ENCODE measurements around the gene S100A2. TPM values are rescaled to one million over a fixed set of nuclear protein-coding genes. Genes with fewer than 3 reads are reported as not detected.

The S100A2 gene
- total and polyA plus RNA-seq, 2 donors (not counting 1 experiment from before 2014, with no cell fraction given) = 0.19 TPM; not detected in 1

GRCh38 chr1:153615406-153615805 lies 49.8 kb upstream of the S100A2 start:
- WGBS (ENCODE audit: insufficient coverage) = no CpG with 5 or more reads among the region's 2 CpGs
- H3K27me3 ChIP-seq (replicated peaks in 1 of 4; ENCODE audit: control extremely low read depth in 1 of 4, control insufficient read depth in 3 of 4, insufficient read depth in 4 of 4, low read length in 3 of 4) = no peaks in the 10 kb centered on the region
- POLR2A ChIA-PET = no interaction called here

GRCh38 chr1:153614906-153615305 lies 49.3 kb upstream of the S100A2 start:
- H3K27me3 Mint-ChIP-seq = no peaks in the 10 kb centered on the region
- WGBS (ENCODE audit: insufficient coverage) = 100% methylated on average over 3 of the region's 7 CpGs

More at GRCh38 chr1:153615406-153615805, 49.8 kb upstream of the S100A2 start:
- ATAC-seq (ENCODE audit: low read depth) = no peak
- Histone ChIP-seq H3K4me2 (replicated peaks; ENCODE audit: low read depth, low read length, poor library complexity, severe bottlenecking) (no peak overlapping the region), H3K27ac (ENCODE audit: low read length in 2 of 2) (no peak overlapping the region), H2AFZ (ENCODE audit: insufficient read depth, low read depth, low read length, poor library complexity, severe bottlenecking) (no peak overlapping the region), H3K4me3 (ENCODE audit: control extremely low read depth in 1 of 5, extremely low read depth in 1 of 5, insufficient read depth in 1 of 5, low read depth in 2 of 5, low read length in 4 of 5) (no peak overlapping the region), H3K9me3 (ENCODE audit: control extremely low read depth in 1 of 3, control insufficient read depth in 2 of 3, insufficient read depth in 1 of 3, low read length in 2 of 3) (no peaks in the 10 kb centered on the region), H3K4me1 (ENCODE audit: control insufficient read depth in 2 of 2, insufficient read depth in 2 of 2, low read length in 2 of 2) (peaks cover 10% of the 10 kb centered on the region in 2 donors), H3K9ac (ENCODE audit: low read length) (no peak overlapping the region), H4K20me1 (ENCODE audit: control insufficient read depth, insufficient read depth, low read length, poor library complexity, severe bottlenecking) (no peaks in the 10 kb centered on the region), H3K36me3 (replicated peaks in 1 of 2; ENCODE audit: control extremely low read depth in 1 of 2, control insufficient read depth in 1 of 2, extremely low read depth in 1 of 2, insufficient read depth in 2 of 2, low read length in 1 of 2) (no peaks in the 10 kb centered on the region), H3K79me2 (ENCODE audit: control insufficient read depth, insufficient read depth, low read length) (no peaks in the 10 kb centered on the region)
- Mint-ChIP-seq H3K27ac (no peak overlapping the region), H3K4me1 (no peaks in the 10 kb centered on the region), H3K27me3 (no peaks in the 10 kb centered on the region), H3K4me3 (no peak overlapping the region), H3K9me3 (ENCODE audit: insufficient read depth) (no peaks in the 10 kb centered on the region)
- CTCF ChIA-PET = interaction anchor here (1.0 to 1.3 kb wide), 2 partner anchors 11 to 47 kb away, joined by 3 read pairs; no protein-coding TSS in a partner anchor
- intact Hi-C loops (cut with micrococcal nuclease) = no loop called here
- no peak for DNase-seq
- TF ChIP-seq EZH2 (IDR thresholded peaks at IDR 0.05; ENCODE audit: borderline replicate concordance, insufficient read depth, low read depth, low read length, poor library complexity, severe bottlenecking) (no peak), CTCF (IDR thresholded peaks at IDR 0.05) (no peak)

More at GRCh38 chr1:153614906-153615305, 49.3 kb upstream of the S100A2 start:
- no peaks in the 10 kb centered on the region for H3K27me3 ChIP-seq (replicated peaks in 1 of 4; ENCODE audit: control extremely low read depth in 1 of 4, control insufficient read depth in 3 of 4, insufficient read depth in 4 of 4, low read length in 3 of 4)
- H3K9ac ChIP-seq (ENCODE audit: low read length) = no peak overlapping the region
- no peaks in the 10 kb centered on the region for H3K9me3 ChIP-seq (ENCODE audit: control extremely low read depth in 1 of 3, control insufficient read depth in 2 of 3, insufficient read depth in 1 of 3, low read length in 2 of 3)
- H4K20me1 ChIP-seq (ENCODE audit: control insufficient read depth, insufficient read depth, low read length, poor library complexity, severe bottlenecking) = no peaks in the 10 kb centered on the region
- no peaks in the 10 kb centered on the region for H3K4me1 Mint-ChIP-seq
- no peak overlapping the region for H2AFZ ChIP-seq (ENCODE audit: insufficient read depth, low read depth, low read length, poor library complexity, severe bottlenecking)
- ATAC-seq (ENCODE audit: low read depth) = no peak
- no peaks in the 10 kb centered on the region for H3K9me3 Mint-ChIP-seq (ENCODE audit: insufficient read depth)
- H3K4me2 ChIP-seq (replicated peaks; ENCODE audit: low read depth, low read length, poor library complexity, severe bottlenecking) = no peak overlapping the region
- H3K4me1 ChIP-seq (ENCODE audit: control insufficient read depth in 2 of 2, insufficient read depth in 2 of 2, low read length in 2 of 2) = peaks cover 10% of the 10 kb centered on the region in 2 donors
- TF ChIP-seq EZH2 (IDR thresholded peaks at IDR 0.05; ENCODE audit: borderline replicate concordance, insufficient read depth, low read depth, low read length, poor library complexity, severe bottlenecking) (no peak), CTCF (IDR thresholded peaks at IDR 0.05) (no peak)
- no peak overlapping the region for H3K4me3 Mint-ChIP-seq
- ChIA-PET POLR2A (no interaction called here), CTCF (interaction anchor here (1.0 to 1.3 kb wide), 2 partner anchors 10 to 46 kb away, joined by 3 read pairs; no protein-coding TSS in a partner anchor)
- DNase-seq = no peak
- intact Hi-C loops (cut with micrococcal nuclease) = no loop called here
- H3K36me3 ChIP-seq (replicated peaks in 1 of 2; ENCODE audit: control extremely low read depth in 1 of 2, control insufficient read depth in 1 of 2, extremely low read depth in 1 of 2, insufficient read depth in 2 of 2, low read length in 1 of 2) = no peaks in the 10 kb centered on the region
- no peaks in the 10 kb centered on the region for H3K79me2 ChIP-seq (ENCODE audit: control insufficient read depth, insufficient read depth, low read length)
- H3K27ac ChIP-seq (ENCODE audit: low read length in 2 of 2) = no peak overlapping the region
- no peak overlapping the region for H3K27ac Mint-ChIP-seq
- no peak overlapping the region for H3K4me3 ChIP-seq (ENCODE audit: control extremely low read depth in 1 of 5, extremely low read depth in 1 of 5, insufficient read depth in 1 of 5, low read depth in 2 of 5, low read length in 4 of 5)
